ENCODE results near the gene KLF16.

Gene KLF16

GRCh38 chr19:1839658-1840540 lies 23.5 kb downstream of the KLF16 start:
- no peak for DNase-seq

- DNase-seq: peak; percentile 61
These were observed 25.7 kb downstream of the KLF16 start for GRCh38 chr19:1837625-1838105.

GRCh38 chr19:1837222-1837565 lies 26.2 kb downstream of the KLF16 start:
- no peak for DNase-seq

- DNase-seq: no peak
These were observed 26.7 kb downstream of the KLF16 start for GRCh38 chr19:1836458-1837221.

DNA sequence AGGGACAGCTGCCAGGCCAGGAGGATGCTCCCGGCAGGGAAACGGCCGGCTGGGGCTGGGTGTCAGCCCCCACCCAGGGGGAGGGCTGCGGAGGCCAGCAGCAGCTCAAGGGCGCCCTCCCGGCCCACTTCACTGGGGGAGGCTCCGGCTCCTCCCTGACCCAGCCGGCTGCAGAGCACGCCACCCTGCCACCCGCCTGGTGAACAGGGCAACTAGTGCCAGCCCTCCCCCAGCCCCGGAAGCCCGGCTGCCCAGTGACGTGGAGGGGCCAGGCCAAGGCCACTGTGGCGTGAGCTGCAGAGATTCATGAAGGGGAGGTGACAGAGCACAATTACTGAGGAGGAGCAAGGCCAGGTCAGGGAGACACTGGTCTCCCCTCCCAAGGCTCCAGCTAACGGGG lies 29.8 kb downstream of the KLF16 start:
- no peak for DNase-seq

DNA sequence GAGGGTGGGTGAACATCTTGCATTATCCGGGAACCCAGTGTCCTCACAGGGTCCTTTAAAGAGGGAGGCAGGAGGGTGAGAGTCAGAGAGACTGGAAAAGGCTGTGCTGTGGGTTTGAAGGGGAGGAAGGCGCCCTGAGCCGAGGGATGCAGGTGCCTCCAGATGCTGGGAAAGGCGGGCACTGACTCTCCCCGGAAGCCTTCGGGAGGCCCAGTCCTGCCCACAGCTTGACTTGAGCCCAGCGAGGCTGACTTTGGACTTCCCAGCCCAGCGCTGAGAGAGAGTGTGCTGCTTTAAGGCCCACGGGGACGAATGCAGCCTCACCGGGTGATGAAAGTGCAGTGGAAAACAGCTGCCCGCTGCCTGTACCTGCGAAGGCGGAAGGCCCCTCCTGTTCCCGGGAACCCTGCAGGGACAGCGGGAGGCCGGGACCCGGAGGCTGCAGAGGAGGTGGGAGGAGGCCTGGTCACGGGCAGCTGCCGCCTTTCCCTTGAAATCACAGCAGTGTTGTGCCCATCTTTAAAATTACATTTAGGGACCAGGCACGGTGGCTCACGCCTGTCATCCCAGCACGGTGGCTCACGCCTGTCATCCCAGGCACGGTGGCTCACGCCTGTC lies 31.2 kb downstream of the KLF16 start:
- DNase-seq: no peak

DNA sequence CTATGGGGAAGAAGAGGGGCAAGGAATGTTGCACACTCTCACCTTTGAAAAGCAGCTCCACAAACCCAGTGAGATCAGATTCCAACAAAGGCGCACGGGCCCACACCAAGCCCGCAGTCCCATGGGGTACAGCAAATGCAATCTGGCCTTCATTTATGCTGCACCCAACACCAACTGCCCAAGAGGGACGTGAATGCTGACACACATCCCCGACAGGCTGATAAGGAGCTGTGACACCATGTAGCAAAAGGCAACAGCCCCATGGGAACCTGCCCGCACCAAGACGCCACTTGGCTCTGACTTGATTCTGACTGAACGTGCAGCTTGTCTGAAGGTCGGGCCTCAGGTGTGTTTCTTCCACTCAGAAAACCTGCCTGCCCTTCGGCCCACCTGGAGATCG lies 32.4 kb downstream of the KLF16 start:
- no peak for DNase-seq

- no peak for DNase-seq
These were observed 32.8 kb downstream of the KLF16 start for GRCh38 chr19:1830568-1830967.

DNA sequence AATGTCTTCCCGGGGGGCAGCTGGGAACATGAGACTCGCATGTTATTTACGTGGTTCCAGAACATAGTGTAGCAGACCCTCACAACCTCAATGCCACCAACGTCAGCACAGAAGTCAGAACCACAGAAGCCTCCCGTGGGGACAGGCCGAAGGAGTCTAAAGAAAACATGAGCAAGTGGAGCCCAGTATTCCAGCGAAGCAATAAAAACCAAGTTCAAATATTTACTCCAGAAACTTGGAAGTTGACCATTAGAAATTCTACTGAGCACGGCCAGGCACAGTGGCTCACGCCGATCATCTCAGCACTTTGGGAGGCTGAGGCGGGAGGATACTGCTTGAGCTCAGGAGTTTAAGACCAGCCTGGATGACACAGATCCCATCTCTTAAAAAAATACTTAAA lies 33.4 kb downstream of the KLF16 start:
- no peak for DNase-seq

- DNase-seq: no peak
These were observed 34.8 kb downstream of the KLF16 start for GRCh38 chr19:1828279-1829238.

DNA sequence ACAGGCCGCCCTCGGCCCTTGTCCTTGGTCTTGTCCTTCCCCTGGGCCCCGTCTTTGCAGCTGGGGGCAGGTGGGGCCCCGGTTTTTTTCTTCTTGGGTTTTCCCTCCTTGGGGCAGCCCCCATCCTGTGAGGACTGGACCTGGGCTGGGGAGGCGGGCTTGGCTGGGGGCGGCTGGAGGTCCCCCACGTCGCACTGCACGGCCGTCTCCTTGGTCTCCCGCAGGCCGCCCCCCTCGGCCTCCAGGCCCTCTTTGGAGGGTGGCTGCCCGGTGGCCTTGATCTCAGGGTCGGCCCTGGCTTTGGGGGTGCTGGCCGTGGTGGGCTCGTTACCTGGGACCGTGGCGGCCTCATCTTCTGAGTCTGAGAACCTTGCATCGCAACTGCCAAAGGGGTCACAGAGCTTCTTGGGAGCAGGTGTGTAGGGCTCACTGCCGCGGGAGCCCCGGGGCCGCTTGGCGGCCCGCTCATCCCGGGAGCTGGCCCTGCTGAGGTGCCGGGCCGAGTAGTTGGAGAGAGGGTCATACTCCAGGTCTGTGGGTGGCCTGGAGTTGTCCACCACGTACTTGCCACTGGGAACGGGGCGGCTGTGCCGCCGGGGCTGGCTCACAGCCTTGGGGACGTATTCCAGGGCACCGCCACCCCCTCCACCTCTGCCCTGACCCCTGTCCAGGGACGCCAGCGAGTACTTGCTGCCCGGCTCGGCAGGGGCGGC lies 35.7 kb downstream of the KLF16 start:
- no peak for DNase-seq

- no peak for DNase-seq
These were observed 36.5 kb downstream of the KLF16 start for GRCh38 chr19:1826557-1827521.

DNA sequence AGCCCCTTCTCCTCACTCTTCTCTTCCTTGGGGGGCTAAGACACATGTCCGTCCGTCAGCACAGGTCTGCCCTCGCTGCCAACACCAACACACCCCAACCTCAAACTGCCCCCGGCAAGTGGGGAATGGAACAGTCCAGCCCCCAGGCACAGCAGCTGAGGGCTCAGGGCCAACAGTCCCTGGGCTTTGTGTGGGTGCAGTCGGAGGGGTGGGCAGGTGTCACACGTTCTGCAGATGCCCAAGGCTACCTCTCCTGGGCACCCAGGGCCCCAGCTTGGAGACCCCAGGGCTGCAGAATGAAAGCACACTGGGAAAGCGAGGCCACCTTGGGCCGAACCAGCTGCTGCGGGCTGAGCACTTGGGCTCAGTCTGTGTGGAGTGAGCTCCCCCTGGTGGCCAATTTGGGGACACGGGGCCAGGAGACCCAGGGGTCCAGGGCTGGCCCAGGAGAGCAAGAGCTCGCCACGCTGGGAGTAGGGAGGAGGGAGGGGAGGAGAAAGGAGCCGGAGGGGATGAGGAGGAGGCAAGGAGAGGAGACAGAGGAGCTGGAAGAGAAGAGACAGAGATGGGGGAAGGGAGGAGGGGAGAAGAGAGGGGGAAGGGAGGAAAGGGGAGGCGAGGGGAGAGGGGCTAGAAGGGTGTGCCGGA lies 37.3 kb downstream of the KLF16 start:
- DNase-seq: peak; percentile 80

DNA sequence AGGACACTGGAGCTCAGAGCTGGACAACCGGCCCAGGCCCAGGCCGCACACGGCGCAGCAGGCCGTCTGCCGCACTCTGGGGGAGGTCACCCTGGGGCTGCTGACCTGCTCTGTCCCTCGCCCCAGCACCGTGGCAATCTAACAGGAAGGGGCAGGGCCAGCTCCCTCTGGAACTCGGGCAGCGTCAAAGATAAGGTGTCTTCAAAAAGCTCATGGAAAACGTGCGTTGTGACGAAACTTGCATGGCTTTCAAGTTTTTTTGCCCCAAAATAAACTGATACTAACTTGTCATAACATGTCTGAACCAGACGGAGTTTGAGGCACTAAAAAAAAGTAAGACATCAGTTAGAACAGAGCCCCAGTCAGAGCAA lies 39.1 kb downstream of the KLF16 start:
- DNase-seq: no peak

DNA sequence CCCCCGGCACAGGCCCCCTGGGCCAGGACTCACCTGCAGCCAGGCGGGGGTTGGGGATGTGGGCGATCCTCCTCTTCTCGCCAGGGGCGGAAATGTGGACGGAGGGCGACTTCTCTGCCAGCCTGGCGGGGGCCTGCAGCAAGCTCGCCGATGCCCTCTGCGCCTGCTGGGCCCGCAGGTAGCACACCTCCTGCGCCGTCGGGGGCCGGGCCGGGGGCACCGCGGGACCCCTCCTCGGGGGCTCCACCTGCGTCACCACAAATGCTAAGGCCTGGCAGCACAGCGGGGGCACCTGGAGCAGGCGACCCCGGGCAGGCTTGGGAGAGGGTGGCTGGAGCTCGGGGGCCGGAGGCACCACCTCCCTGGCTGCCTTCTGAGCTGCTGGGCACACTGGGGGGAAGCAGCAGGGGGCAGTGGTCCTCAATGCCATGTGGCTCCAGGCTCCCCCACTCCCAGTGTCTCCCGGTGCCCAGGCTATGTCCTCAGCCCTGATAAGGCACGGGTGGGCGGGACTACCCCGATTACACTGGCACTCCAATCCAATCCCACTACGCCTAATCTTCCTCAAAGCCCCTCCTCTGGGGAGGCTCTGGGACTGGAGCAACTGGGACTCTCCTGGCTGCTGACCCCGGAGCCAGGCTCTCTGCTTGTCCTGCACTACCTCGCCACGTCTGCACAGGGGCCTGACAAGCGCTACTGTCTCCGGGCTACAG lies 39.7 kb downstream of the KLF16 start:
- no peak for DNase-seq

DNA sequence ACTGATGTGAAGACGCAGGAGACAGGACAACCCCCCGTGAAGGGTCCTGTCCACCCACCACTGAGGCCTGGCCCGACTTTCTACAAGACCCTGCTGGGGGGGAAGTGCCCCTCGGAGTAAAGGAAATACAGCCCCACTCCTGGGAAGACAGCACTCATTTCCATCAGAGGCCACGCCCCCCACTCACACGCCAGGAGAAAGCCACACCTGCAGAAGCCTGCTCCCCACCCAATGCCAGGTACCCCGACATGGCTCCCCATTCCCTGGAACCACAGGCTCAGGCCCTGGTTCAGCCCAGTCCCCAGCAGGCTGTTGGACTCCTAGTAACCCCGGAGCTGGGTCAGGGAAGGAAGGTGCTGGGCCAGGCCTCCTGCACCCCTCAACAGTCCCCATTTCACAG lies 40.4 kb downstream of the KLF16 start:
- DNase-seq: no peak

DNA sequence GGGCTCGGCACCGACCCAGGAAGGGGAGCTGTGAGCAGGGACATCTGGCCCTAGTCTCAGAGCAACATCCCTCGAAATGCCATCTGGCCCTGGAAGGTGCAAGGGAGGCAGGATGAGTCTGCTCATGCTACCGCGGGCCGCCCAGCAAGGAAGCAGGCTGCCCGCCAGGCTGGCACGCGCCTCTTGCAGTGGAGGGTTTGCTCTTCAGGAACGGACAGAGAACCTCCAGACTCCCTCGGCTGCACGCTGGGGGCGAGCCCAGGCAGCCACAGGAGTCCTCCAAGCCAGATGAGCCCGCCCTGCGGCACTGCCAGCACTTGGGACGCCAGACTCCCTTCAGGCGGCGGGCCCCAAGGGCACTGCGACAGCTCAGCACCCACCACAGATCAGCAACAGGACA lies 41.2 kb downstream of the KLF16 start:
- DNase-seq: no peak

DNA sequence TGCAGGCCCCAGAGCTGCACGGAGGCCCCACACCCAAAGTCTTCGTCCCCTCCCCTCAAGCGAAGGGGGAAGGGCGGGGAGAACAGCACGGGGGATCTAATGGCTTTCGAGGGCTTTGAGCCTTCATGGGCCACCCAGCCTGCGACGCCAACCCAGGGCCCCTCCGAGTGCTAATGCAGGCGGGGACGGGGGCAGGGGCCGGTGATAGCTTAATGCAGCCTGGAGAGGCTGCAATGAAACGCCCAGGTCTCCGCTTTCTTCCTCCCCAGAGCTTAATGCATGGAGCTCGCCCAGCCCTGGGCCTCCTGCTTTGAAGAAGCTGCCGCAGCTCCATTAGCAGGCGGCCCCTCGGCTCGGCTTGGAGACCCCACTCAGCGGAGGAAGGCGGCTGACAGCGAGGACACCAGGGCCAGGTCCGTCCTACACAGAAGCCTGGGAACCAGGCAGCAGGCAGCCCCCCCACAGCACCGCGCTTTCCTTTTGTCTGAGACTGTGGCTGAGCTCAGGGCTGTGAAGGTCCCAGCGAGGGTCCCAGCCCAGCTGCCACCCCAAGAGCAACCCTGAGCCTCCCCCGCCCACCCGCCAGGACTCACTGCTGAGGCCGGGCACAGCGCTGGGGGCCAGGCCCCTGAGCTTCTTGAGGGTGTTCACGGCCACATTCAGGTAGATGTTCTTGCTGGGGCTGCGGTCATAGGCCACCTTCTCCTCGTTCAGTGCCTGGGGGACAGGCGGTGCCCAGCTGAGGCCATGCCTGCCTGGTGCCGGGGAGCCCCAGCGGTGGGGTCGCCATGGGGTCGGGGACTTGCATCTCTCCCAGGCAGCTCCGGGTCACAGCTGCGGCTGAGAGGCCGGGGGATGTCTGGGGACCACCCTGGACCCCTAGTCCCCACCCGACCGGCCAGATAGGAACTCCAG lies 43.8 kb downstream of the KLF16 start:
- no peak for DNase-seq

All from CD4-positive, alpha-beta T cell treated with Interleukin-17A for 1 hour (primary cell).